Vagina (tissue), 2 donors: ENCODE measurements around the gene PANK3.

Experiments used
- CTCF ChIP-seq, 3 experiments: fragments of 450-650 bp in 2 of 3; fragments of 200-600 bp in 1 of 3; sonication (generic) in 1 of 3; IDR thresholded peaks; one replicate each; pipeline ENCODE4 v1.5.1; 2017 to 2019; ENCODE audit warnings: antibody characterized with exemption in 3 of 3, mild to moderate bottlenecking in 2 of 3, moderate library complexity in 2 of 3
- POLR2A ChIP-seq, 2 donors: fragments of 450-650 bp; IDR thresholded peaks; one replicate each; pipeline ENCODE4 v1.6.1; 2017; ENCODE audit warnings: antibody characterized with exemption in 2 of 2, mild to moderate bottlenecking in 2 of 2, moderate library complexity in 2 of 2
- POLR2AphosphoS5 ChIP-seq, 2 donors: sonication (generic); formaldehyde crosslinking; IDR thresholded peaks; one replicate each; pipeline ENCODE4 v1.9.0; 2017; ENCODE audit warnings: antibody characterized with exemption in 2 of 2, mild to moderate bottlenecking in 2 of 2, low read depth in 1 of 2; ENCODE audit not compliant: insufficient read depth in 1 of 2

- no peak for TF ChIP-seq POLR2A (IDR thresholded peaks at IDR 0.05)
- TF ChIP-seq CTCF (IDR thresholded peaks at IDR 0.05), result no peak
- TF ChIP-seq POLR2AphosphoS5 (IDR thresholded peaks at IDR 0.05; ENCODE audit: insufficient read depth in 1 of 2, low read depth in 1 of 2), result no peak
Observed at GRCh38 chr5:168606562-168606961, 27.4 kb upstream of the PANK3 start.
